Stimulated activated CD8-positive, alpha-beta memory T cell treated with anti-CD3 and anti-CD28 coated beads, Interleukin-12 subunit alpha, Interleukin-12 subunit beta, amount 100 ng/mL, for 24 hours (primary cell): Measurements from ENCODE around the gene SPATS2.
"Not testable (repeated sequence)": the region's sequence is repeated elsewhere in the genome, so short reads cannot be mapped to it uniquely, and the experiment has no call there.

Experiments
- DNase-seq: peaks from one replicate; pipeline ENCODE4 v3.0.0-alpha.2; 2020; ENCODE audit errors: extremely low read depth

The SPATS2 gene

GRCh38 chr12:49349266-49349665 is 18.0 kb upstream of the SPATS2 start:
- DNase-seq: no peak

GRCh38 chr12:49352351-49352750 is 14.9 kb upstream of the SPATS2 start:
- no peak for DNase-seq

GRCh38 chr12:49355913-49356312 is 11.3 kb upstream of the SPATS2 start:
- no peak for DNase-seq

- DNase-seq: no peak
Observed at GRCh38 chr12:49357103-49357678, 10.1 kb upstream of the SPATS2 start.

- no peak for DNase-seq
Observed at GRCh38 chr12:49358483-49359141, 8.7 kb upstream of the SPATS2 start.

- DNase-seq: no peak
Observed at GRCh38 chr12:49359671-49360070, 7.6 kb upstream of the SPATS2 start.

GRCh38 chr12:49362077-49362476 is 5.2 kb upstream of the SPATS2 start:
- DNase-seq: no peak

- DNase-seq: no peak
Observed at GRCh38 chr12:49364989-49365388, 2.3 kb upstream of the SPATS2 start.

- DNase-seq: no peak
Observed at GRCh38 chr12:49365542-49365941, 1.7 kb upstream of the SPATS2 start.

- DNase-seq: no peak
Observed at GRCh38 chr12:49366096-49366651, 1.1 kb upstream of the SPATS2 start.

- DNase-seq: peak; percentile 70
Observed at GRCh38 chr12:49366652-49367380, 446 bp upstream of the SPATS2 start.

GRCh38 chr12:49368240-49368600 is 958 bp downstream of the SPATS2 start:
- no peak for DNase-seq

- DNase-seq: no peak
Observed at GRCh38 chr12:49369411-49370145, 2.3 kb downstream of the SPATS2 start.

- no peak for DNase-seq
Observed at GRCh38 chr12:49370539-49370938, 3.3 kb downstream of the SPATS2 start.

- DNase-seq: no peak
Observed at GRCh38 chr12:49375406-49375805, 8.1 kb downstream of the SPATS2 start.

GRCh38 chr12:49377386-49377785 is 10.1 kb downstream of the SPATS2 start:
- DNase-seq: no peak

GRCh38 chr12:49380184-49380583 is 12.9 kb downstream of the SPATS2 start:
- not testable (repeated sequence) for DNase-seq

- peak; percentile 26 for DNase-seq
Observed at GRCh38 chr12:49388682-49389386, 21.6 kb downstream of the SPATS2 start.

- DNase-seq: no peak
Observed at GRCh38 chr12:49389387-49389703, 22.1 kb downstream of the SPATS2 start.

GRCh38 chr12:49397000-49397399 is 29.7 kb downstream of the SPATS2 start:
- no peak for DNase-seq

GRCh38 chr12:49400304-49400703 is 33.0 kb downstream of the SPATS2 start:
- DNase-seq: no peak

- no peak for DNase-seq
Observed at GRCh38 chr12:49403971-49404450, 36.7 kb downstream of the SPATS2 start.
